Stimulated activated CD4-positive, alpha-beta T cell treated with anti-CD3 and anti-CD28 coated beads, Interleukin-12 subunit alpha, Interleukin-12 subunit beta, amount 100 ng/mL, for 48 hours (primary cell): ENCODE data around the gene RXRG.

Experiments used
- DNase-seq, 3 donors: peaks; one replicate each; pipeline ENCODE4 v3.0.0-alpha.2; 2020; ENCODE audit warnings: low read depth in 2 of 3, low spot score in 1 of 3

Gene RXRG

GRCh38 chr1:165411396-165411795 lies 33.5 kb downstream of the RXRG start:
- DNase-seq = no peak

- DNase-seq = no peak
Observed at GRCh38 chr1:165409657-165410358, 35.1 kb downstream of the RXRG start.

GRCh38 chr1:165408518-165408917 lies 36.4 kb downstream of the RXRG start:
- peak in 1 of 3 donors; percentile 11 for DNase-seq

- DNase-seq = no peak
Observed at GRCh38 chr1:165407398-165407797, 37.5 kb downstream of the RXRG start.

- peak in 2 of 3 donors; percentile 3 to 6 for DNase-seq
Observed at GRCh38 chr1:165403835-165404482, 41.0 kb downstream of the RXRG start.

GRCh38 chr1:165402517-165403111 lies 42.3 kb downstream of the RXRG start:
- DNase-seq = no peak

- DNase-seq = no peak
Observed at GRCh38 chr1:165397944-165398343, 47.0 kb downstream of the RXRG start.

- DNase-seq = no peak
Observed at GRCh38 chr1:165395901-165396300, 49.0 kb downstream of the RXRG start.

GRCh38 chr1:165395478-165395877 lies 49.4 kb downstream of the RXRG start:
- no peak for DNase-seq

GRCh38 chr1:165392634-165393571 lies 52.0 kb downstream of the RXRG start:
- peak; percentile 78 to 83 (median 82) for DNase-seq

- DNase-seq = no peak
Observed at GRCh38 chr1:165389609-165390008, 55.3 kb downstream of the RXRG start.

GRCh38 chr1:165387961-165388360 lies 57.0 kb downstream of the RXRG start:
- DNase-seq = no peak

GRCh38 chr1:165387505-165387904 lies 57.4 kb downstream of the RXRG start:
- DNase-seq = no peak

- DNase-seq = no peak
Observed at GRCh38 chr1:165383599-165384405, 61.1 kb downstream of the RXRG start.

- no peak for DNase-seq
Observed at GRCh38 chr1:165383067-165383466, 61.9 kb downstream of the RXRG start.

GRCh38 chr1:165381745-165382505 lies 63.0 kb downstream of the RXRG start:
- DNase-seq = no peak

- no peak for DNase-seq
Observed at GRCh38 chr1:165376811-165377311, 68.1 kb downstream of the RXRG start.

- DNase-seq = peak in 2 of 3 donors; percentile 22 to 23
Observed at GRCh38 chr1:165376041-165376810, 68.7 kb downstream of the RXRG start.

- DNase-seq = no peak
Observed at GRCh38 chr1:165375623-165376022, 69.3 kb downstream of the RXRG start.
